Caki2 (cell line): ENCODE measurements around the gene FAM210B. TPM values are rescaled to one million over a fixed set of nuclear protein-coding genes. Genes with fewer than 3 reads are reported as not detected.

Source experiments
- DNase-seq: peaks from one replicate; pipeline ENCODE4 v3.0.0-alpha.2; 2015; ENCODE audit warnings: low read depth
- in situ Hi-C: cut with HindIII; loops from 2 replicates; pipeline ENCODE4 v1.10.0; 2016; ENCODE audit warnings: low sequenced_read_pairs, low pct_unique_long_range_greater_than_20kb, mixed read lengths
- total RNA-seq: library from RNA; depleted of rRNA; stranded (reverse); fragments of >200 nt; shearing (Covaris generic); gene quantifications from 2 replicates; pipeline ENCODE4 v1.2.3, GENCODE V29; 2014; ENCODE audit warnings: low replicate concordance

FAM210B gene
- total RNA-seq, 1 experiment from 2014 or later = 12.8 TPM

DNA sequence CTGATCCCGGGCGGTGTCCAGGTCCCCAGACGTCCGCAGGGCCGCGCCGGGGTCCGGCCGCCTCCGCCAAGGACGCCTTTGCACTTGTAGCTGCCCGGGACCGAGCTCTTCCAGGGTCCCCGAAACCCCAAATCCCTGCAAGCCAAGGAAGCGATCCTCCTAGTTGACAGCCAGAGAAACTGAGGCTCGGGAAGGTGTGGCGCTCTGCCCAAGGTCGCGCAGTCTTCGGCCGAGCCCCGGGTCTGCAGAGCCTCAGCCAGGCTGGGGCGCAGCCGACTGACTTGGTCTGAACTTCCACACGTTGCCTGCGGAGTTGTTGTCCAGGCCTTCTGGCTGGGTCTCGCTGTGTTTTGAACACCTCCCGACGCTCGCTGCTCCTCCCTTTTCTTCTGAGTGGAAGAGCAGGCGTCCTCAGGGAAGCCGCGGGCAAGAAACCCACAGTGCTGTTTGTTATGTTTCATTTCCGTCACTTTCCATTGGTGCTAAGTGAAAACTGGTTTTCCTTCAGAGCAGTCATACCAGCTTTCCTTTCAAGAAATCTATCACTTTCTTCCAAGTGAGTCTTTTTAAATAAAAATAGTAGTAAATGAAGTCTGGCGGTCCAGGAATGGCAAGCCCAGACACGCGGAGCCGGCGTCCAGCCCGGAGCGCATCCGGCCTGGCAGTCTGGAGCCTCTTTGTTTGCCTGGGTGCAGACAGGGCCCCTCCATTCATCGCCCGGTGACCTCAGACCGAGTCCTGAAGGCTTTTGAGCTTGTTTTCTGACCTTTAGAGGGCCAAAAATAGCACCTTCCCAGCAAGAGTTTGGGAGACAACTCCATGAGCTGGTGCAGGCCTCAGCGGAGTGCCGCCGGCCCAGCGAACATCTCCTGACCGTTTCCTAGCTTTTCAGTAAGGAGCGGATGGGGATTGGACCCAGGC is 698 bp downstream of the FAM210B start:
- in situ Hi-C loops = no loop called here
- DNase-seq = peak; percentile 24

DNA sequence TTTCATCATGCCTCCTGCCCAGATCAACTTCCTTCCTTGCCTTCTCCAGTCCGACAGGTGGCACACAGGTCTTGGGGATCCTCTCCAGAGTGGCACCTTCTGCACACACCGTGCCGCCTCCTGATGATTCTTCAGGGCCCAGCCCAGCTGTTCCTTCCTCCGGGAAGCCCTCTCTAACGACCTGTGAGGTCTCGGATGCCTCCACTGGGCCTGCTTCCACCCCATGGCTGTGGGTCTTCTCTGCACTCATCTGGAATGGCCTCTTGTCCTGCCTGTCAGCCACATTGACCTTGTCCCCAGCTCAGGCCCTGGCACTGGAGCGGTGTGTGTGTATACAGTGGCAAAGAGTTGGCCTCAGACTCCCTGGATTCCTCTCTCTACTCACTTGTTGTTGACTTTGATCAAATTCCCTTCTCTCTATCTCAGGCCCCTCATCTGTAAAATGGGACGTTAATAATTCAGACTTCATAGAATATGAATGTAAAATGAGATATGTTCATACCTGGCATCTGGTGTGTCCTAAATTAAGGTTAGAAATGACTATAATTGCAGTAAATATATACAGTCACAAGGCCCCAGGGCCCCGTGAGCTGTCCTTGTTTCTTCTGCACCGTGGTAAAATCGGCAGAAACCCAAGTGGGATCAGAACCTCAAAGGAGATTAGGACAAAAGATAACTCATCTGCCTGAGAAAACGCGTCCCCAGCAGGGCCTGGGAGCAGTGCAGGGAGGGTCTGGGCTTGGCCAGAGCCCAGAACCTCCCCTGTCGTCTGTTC is 1.5 kb downstream of the FAM210B start:
- DNase-seq = no peak
- in situ Hi-C loops = no loop called here

DNA sequence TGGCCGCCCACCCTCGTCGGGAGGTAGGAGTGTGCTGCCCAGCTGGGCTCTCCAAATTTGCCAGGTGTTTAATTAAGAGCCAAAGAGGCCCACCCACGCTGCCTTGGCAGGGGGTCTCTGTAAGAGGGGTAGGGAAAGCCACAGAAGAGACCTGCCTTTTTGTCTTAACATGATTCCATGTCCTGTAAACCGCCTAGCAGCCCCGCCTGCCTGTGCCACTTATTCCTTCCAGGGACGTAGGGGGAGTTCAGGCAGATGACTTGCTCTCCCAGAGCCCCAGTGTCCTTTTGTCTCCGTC is 2.1 kb downstream of the FAM210B start:
- in situ Hi-C loops = no loop called here
- DNase-seq = no peak

DNA sequence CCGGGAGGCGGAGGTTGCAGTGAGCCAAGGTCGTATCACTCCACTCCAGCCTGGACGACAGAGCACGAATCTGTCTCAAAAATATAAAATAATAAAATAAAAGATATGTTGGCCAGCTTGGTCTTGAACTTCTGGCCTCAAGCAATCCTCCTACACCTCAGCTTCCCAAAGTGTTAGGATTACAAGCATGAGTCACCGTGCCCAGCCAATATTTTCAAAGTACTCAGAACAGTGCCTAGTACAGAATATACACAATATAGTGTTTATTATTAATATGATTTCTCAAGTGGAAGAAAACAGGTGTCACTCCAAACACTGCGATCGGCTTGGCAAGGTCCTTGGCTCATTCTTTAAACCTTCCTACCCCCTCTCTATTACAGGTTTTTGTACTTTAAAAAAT is 3.1 kb downstream of the FAM210B start:
- in situ Hi-C loops = no loop called here
- DNase-seq = no peak

DNA sequence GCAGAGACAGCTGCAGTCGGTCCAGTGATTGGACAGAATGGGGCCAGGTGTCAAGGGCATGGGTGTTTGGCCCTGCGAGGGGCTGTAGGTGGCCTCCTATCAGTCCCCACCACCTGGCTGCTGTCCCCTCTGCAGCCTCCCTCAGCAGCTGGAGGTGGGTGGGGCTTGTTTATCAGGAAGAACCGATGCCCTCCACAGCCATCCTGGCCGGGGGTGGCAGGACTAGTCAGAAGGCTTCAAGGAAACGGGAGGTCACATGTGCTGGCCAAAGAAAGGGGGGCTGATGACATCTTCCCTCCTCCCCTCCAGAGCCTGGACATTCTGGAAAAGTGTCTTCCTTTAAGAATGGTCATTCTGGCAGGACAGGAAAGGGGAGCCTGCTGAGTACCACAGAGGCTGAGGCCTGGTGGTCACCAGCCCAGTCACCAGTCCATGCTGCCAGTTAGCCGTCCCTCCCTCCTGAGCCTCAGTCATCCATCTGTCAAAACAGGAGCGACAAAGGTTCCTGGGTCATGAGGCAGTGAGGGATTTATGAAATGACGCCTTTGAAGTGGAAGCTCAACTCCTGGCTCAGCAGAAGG is 4.1 kb downstream of the FAM210B start:
- no peak for DNase-seq
- in situ Hi-C loops = no loop called here

DNA sequence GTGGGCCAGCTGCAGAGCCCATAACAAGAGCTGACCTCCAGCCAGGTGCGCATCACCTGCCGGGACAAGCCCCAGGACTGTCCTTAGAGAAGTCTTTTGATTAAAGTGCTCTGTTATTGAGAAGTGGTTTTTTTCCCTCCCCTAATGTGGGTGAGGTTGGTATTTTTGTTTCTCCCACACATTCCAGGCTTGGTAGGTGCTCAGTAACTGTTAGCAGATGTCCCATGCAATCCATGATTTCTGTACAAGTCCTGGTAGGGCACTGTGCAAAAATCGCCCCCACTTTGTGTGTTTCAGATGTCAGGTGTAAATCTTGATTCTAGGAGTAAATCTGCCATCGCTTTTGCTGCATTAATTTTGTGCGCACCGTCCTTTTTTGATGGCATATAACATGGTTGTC is 4.7 kb downstream of the FAM210B start:
- in situ Hi-C loops = no loop called here

DNA sequence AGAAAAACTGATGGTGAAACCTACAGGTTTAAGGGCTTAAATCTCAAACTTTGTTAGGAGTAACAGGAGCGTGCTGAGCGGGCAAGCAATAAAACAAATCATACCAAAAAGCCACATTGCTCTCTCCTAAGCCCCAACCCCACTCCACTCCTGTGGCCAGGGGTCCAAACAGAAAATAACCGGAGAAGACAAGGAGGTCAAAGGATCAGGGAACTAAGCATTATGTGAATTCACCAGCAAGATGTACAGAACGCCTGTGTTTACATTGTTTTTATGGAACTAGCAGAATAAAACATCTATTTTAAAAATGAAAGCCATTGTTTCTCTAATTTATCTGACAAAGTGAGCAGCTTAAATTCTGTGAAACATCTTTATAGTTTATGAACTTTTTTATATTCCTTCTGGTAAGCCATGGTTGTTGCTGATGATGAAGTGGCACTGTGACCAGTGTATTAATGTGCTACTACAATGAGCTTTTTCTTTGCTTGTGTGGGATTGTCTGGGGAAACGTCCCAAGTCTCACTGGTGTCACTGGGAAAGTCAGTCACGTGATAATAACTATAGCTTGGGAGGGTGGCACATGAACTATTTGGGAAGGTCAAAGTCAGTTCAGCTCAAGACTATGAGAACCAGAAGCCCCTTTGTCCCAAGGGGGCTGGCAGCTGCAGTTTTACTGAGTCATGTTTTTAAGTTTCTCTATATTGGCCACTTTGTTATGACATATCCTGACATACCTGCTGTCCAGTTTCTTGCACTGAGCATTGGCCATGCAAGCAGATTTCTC is 9.8 kb downstream of the FAM210B start:
- in situ Hi-C loops = no loop called here
- no peak for DNase-seq

More for the DNA sequence above, 4.7 kb downstream of the FAM210B start:
- no peak for DNase-seq

DNA sequence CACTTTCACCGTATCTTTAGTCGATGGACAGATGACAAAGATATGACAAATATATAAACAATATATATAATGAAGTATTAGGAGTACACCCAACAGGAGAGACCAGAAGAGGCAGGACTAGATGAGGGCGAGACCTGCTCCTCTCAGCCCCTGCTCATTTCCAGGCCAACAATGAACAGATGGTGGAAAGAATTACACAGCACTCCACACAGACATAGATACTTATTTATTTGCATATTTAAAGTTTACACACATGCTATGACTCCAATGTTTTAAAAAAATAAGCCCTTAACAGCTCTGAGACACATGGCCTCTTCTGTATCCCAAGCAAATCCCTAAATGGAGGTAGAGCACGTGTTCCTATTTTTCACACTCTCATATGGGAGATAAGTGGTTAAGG is 10.4 kb downstream of the FAM210B start:
- in situ Hi-C loops = no loop called here
- DNase-seq = no peak

DNA sequence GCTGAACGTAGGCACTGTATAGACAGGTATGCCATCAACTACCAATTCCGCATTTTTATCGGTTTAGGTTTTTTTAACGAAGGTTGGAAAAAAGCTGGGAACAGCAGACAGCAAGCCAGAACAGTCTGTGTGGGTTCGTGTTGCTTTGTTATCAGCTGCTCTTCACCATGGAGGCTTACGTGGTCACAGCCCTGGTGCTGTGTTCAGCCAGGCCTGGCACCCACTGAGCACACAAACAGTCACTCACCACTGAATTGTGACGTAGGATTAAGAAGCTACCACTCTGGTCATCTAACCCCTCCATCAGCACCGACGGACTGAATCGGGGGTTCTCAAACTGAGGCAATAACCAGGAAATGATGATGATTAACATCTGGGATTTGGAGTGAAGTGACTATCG is 13.2 kb downstream of the FAM210B start:
- in situ Hi-C loops = no loop called here
- DNase-seq = no peak

DNA sequence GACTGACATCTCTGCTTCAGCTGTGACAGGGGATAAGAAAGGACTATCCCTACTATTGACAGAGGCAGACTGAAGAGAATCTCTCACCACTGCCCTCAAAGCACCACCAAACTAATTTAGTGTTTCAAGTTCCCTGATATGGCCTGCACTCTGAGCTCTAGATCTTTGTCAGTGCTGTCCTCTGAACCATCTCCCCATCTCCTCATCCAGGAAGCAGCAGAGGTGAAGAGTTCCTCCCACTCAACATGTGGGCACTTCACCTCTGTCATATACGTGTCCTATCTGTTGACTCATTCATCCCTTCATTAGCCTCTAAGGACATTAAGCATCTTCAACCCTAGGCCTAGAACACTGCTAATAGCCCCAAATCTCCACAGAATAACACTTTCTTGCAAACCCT is 14.1 kb downstream of the FAM210B start:
- in situ Hi-C loops = no loop called here
- no peak for DNase-seq

DNA sequence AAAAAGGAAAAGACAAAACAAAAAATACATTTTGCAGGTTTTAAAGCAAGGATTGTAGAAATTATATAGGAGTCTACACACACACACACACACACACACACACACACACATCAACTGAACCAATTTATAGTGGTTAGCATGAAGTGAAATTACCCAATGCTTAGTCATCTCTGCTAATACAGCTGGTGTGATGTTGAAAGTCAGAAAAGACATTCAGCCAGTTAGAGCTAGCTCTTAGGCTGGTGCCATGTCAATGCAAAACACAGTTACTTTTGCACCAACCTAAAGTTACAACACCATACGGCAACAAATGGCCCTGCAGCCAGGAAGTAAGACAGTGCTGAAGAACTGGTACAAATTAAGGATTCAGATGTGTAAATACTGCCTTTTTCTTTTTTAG is 15.2 kb downstream of the FAM210B start:
- peak; percentile 35 for DNase-seq
- in situ Hi-C loops = no loop called here

DNA sequence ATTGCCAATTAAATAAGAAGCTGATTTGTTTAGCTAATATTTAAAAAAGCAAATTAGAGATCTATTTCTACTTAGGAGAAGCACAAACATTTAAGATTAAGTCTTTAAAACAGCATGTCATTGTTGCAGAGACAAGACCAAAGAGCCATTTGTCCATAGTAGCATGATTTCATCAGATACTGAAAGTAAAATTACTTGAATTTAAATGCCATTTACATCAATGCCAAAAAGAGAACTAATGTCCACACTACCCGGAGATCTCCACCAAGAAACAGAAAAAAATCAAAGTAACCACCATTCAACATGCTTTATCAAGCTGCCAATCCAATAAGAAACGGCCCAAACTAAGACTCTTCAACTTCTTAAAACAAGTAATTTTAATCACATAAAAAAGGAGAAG is 17.6 kb downstream of the FAM210B start:
- in situ Hi-C loops = no loop called here
- DNase-seq = no peak

DNA sequence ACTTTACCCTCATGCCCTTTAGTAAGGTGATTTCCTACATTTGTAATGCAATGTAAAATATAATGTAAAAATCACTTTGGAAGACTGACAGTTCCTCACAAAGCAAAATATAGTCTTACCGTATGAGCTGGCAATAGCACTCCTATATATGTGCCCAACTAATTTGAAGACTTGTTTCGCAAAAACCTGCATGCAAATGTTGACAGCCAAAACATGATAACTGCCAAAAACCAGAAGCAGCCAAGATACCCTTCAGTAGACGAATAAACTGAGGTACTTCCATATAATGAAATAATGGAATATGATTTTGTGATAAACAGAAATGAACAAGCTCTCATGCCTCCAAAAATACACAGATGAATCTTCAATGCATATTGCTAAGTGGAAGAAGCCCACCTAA is 19.6 kb downstream of the FAM210B start:
- DNase-seq = no peak
- in situ Hi-C loops = no loop called here

DNA sequence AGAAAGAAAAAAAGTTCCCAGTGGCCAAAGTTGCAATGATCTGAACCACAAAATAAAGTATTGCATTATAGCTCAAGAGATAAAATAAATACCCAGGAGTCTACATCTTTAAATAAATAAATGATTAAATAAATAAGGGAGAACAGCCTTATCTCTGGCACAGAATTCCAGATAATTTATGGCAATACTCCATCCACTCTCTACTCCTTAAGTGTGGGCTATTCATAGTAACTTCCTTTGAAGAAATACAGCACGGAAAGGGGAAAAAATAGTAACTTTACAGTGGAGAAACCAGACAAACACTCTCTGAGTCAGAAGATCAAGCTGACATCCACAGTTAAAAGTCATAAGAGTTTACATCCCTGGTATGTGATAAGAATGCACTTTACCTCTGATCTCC is 21.6 kb downstream of the FAM210B start:
- DNase-seq = no peak
- in situ Hi-C loops = no loop called here

DNA sequence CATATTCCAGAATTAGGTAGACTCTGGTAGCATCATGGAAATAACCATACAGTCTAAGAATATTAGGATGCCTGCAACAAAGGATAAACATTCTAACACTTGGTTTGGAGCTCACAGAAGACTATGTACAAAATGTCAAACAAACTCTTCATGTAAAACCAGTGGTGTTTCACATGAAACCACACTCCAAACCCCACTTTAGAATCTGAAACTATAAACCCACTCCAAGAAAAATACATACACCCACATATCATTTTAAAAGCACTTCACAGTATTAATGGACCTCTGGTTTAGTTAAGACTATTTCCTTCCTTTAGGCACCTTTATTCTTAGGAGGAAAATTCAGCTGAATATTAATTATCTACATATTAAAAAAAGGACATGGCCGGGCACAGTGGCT is 22.7 kb downstream of the FAM210B start:
- DNase-seq = no peak
- in situ Hi-C loops = no loop called here

DNA sequence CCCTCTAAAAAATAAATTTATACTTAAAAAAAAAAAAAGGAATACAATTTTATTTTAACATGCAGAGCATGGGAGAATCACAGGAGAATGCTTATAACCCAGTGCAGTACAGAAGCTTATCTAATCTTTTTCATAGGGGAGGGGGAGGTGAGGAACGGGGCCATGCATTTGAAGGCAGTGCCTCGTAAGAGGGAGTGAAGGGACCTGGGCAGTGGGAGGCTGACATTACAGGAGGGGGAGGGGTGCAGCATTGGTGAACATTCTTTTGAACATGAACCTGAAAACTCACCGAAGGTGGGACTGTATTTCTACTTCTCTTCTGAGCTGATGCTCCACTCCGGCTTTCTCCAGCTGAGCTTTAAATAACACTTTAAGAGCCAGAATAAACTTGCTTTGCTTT is 23.9 kb downstream of the FAM210B start:
- in situ Hi-C loops = no loop called here
- no peak for DNase-seq

DNA sequence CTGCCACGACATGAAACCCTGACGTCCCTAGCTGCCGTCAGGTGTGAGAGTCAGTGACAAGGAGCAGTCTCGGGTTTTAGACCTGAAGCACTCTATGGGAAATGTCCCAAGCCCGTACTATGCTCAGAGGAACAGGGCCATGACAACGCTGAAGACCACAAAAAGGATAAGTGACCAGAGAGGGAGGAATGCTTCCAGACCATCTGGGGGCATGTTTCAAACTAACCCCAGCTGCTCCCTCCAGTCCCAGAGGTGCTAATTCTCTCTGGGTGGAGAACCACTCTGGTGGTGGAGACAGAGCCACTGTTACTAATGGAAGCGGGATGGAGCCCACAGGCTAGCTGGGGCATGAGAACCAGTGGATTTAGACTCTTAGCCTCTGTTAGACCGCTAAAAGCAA is 24.6 kb downstream of the FAM210B start:
- DNase-seq = no peak
- in situ Hi-C loops = no loop called here

DNA sequence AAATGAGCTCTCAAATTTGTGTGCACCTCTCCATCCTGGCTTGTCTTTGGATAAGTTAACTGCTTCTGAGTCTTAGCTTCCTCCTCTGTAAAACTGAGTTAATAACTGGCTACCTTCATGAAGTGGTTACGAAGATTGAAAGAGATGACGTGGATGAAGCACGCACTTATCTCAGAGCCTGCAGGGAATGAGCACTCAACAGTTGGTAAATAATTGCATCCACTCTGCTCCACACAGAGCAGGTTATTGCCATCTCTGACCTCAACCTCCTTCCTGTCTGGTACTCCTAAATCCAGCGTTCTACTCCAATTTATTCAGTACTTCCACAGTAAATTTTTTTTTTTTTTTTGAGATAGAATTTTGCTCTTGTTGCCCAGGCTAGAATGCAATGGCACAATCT is 26.4 kb downstream of the FAM210B start:
- in situ Hi-C loops = no loop called here
- no peak for DNase-seq

DNA sequence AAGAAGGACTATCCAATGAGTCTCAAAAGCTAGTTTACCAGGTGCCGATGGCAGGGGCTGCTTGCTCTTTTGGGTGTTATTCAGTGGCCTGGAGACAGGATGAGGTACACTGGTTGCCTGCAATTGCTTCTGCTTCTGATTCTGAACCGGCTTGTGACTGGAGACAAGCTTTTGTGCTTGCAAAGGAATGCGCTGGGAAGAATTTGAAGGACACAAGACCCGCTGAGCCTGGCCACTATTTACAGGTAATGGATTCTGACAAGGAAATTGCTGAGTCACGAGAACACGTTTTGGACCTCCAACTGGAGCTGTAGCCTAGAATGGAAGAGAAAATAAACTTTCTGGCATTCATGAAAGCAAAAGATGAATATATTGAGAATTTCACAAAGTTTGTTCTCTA is 27.4 kb downstream of the FAM210B start:
- DNase-seq = no peak
- in situ Hi-C loops = no loop called here
